A549 (cell line): Measurements from ENCODE around the gene CENPM. TPM values are rescaled to one million over a fixed set of nuclear protein-coding genes. Genes with fewer than 3 reads are reported as not detected.

Experiments used
- ATAC-seq, 2 experiments: fragments of 200-7000 bp in 1 of 2; fragments of >200 bp in 1 of 2; cut with Nextera tagmentation in 1 of 2; cut with Tn5 transposase in 1 of 2; 3 replicates each; pipeline versions ENCODE4 v1.8.0 to v1.9.1; 2018 to 2020; ENCODE audit warnings: mild to moderate bottlenecking in 1 of 2, moderate library complexity in 1 of 2
- CTCF ChIA-PET: fragments of 300-600 bp; sonication (Branson Sonifier 250); formaldehyde crosslinking; extraction: SDS; loops from one replicate; lab custom pipeline; 2021; ENCODE audit warnings: antibody characterized with exemption, inconsistent platforms; lab: Yijun Ruan, JAX
- POLR2A ChIA-PET: fragments of 350-600 bp; formaldehyde crosslinking; extraction: SDS; loops from one replicate; lab custom pipeline; 2021; ENCODE audit warnings: antibody characterized with exemption, inconsistent platforms; lab: Yijun Ruan, JAX
- DNase-seq, 2 experiments: peaks; one replicate each; pipeline versions ENCODE4 v3.0.0 to v3.0.0-alpha.2; 2011 to 2016; ENCODE audit warnings: low read depth in 1 of 2, low spot score in 1 of 2
- FAIRE-seq: peaks from 2 replicates; lab custom pipeline; 2011; peaks lifted over from hg19 to GRCh38; lab: Jason Lieb, UNC
- H3K27ac ChIP-seq, 2 experiments: fragments of >200 bp; sonication (Bioruptor Twin); formaldehyde crosslinking; 3 replicates each; pipeline ENCODE4 v1.5.1; 2016 to 2017
- H3K4me1 ChIP-seq: fragments of >200 bp; sonication (Bioruptor Twin); formaldehyde crosslinking; 3 replicates; pipeline ENCODE4 v1.6.1; 2016
- H3K4me2 ChIP-seq: fragments of >200 bp; sonication (Bioruptor Twin); formaldehyde crosslinking; 3 replicates; pipeline ENCODE4 v1.6.1; 2016
- H3K4me3 ChIP-seq: fragments of >200 bp; sonication (Bioruptor Twin); formaldehyde crosslinking; 3 replicates; pipeline ENCODE4 v1.5.1; 2016
- H3K9me3 ChIP-seq: fragments of >200 bp; sonication (Bioruptor Twin); formaldehyde crosslinking; 3 replicates; pipeline ENCODE4 v1.6.1; 2016
- BCL3 ChIP-seq: fragments of >200 bp; sonication (Bioruptor Twin); formaldehyde crosslinking; IDR thresholded peaks from 3 replicates; pipeline ENCODE4 v1.6.1; 2016
- CBX2 ChIP-seq: fragments of 200-600 bp; sonication (generic); IDR thresholded peaks from 2 replicates; pipeline ENCODE4 v1.6.1; 2016; ENCODE audit warnings: low read depth, mild to moderate bottlenecking, borderline replicate concordance
- CHD2 ChIP-seq: fragments of 150-350 bp; IDR thresholded peaks from 2 replicates; pipeline ENCODE4 v1.6.1; 2014; ENCODE audit warnings: low read length; ENCODE audit not compliant: partially characterized antibody
- CTCF ChIP-seq: fragments of >200 bp; sonication (Bioruptor Twin); formaldehyde crosslinking; IDR thresholded peaks from 3 replicates; pipeline ENCODE4 v1.5.1; 2016
- EHF ChIP-seq: fragments of 250-450 bp; sonication (Bioruptor Pico); IDR thresholded peaks from 2 replicates; pipeline ENCODE4 v1.5.0; 2020; ENCODE audit warnings: mild to moderate bottlenecking
- EP300 ChIP-seq, 2 experiments: fragments of >200 bp; sonication (Bioruptor Twin); formaldehyde crosslinking; IDR thresholded peaks; 2 replicates in 1 of 2; 3 replicates in 1 of 2; pipeline ENCODE4 v1.6.1; 2016 to 2017
- FOSL2 ChIP-seq, 2 experiments: fragments of 450-650 bp in 1 of 2; fragments of >200 bp in 1 of 2; sonication (Bioruptor Twin) in 1 of 2; formaldehyde crosslinking; IDR thresholded peaks; 2 replicates each; pipeline versions ENCODE4 v1.5.0 to v1.6.1; 2016 to 2020; ENCODE audit warnings: mild to moderate bottlenecking in 1 of 2, moderate library complexity in 1 of 2
- GATA3 ChIP-seq: IDR thresholded peaks from 2 replicates; pipeline ENCODE4 v1.6.1; 2012; ENCODE audit warnings: borderline replicate concordance
- HDAC2 ChIP-seq: fragments of 200-600 bp; sonication (generic); IDR thresholded peaks from 2 replicates; pipeline ENCODE4 v1.6.1; 2016
- HEYL ChIP-seq: fragments of 250-450 bp; sonication (Bioruptor Pico); IDR thresholded peaks from 2 replicates; pipeline ENCODE4 v1.8.0; 2021; ENCODE audit warnings: mild to moderate bottlenecking, moderate library complexity
- HMGXB4 ChIP-seq: fragments of 250-450 bp; sonication (Bioruptor Pico); IDR thresholded peaks from 2 replicates; pipeline ENCODE4 v1.5.0; 2021; ENCODE audit warnings: mild to moderate bottlenecking, moderate library complexity, borderline replicate concordance
- HOXB13 ChIP-seq: fragments of 250-450 bp; sonication (Bioruptor Pico); IDR thresholded peaks from 2 replicates; pipeline ENCODE4 v1.5.0; 2020; ENCODE audit warnings: low read depth, mild to moderate bottlenecking, moderate library complexity
- HOXB5 ChIP-seq: fragments of 250-450 bp; sonication (Bioruptor Pico); IDR thresholded peaks from 2 replicates; pipeline ENCODE4 v1.5.0; 2020; ENCODE audit warnings: mild to moderate bottlenecking, moderate library complexity
- JUN ChIP-seq, 2 experiments: fragments of >200 bp; sonication (Bioruptor Twin); formaldehyde crosslinking; IDR thresholded peaks; 2 replicates in 1 of 2; 3 replicates in 1 of 2; pipeline ENCODE4 v1.6.1; 2016 to 2017
- KDM1A ChIP-seq: fragments of 200-600 bp; sonication (generic); IDR thresholded peaks from 2 replicates; pipeline ENCODE4 v1.6.1; 2016; ENCODE audit warnings: low read depth, mild to moderate bottlenecking
- MAX ChIP-seq: IDR thresholded peaks from 2 replicates; pipeline ENCODE4 v1.6.1; 2012
- MYC ChIP-seq: IDR thresholded peaks from 2 replicates; pipeline ENCODE4 v1.6.1; 2012; ENCODE audit warnings: mild to moderate bottlenecking, inconsistent platforms, low read length, improper control_type of control experiment, borderline replicate concordance
- NPAS2 ChIP-seq: fragments of 250-450 bp; sonication (Bioruptor Pico); IDR thresholded peaks from 2 replicates; pipeline ENCODE4 v1.8.0; 2022; ENCODE audit warnings: mild to moderate bottlenecking, moderate library complexity, borderline replicate concordance
- PBX3 ChIP-seq: IDR thresholded peaks from 2 replicates; pipeline ENCODE4 v1.6.1; 2012
- PHF8 ChIP-seq: fragments of 200-600 bp; sonication (generic); IDR thresholded peaks from 2 replicates; pipeline ENCODE4 v1.6.1; 2016; ENCODE audit warnings: low read depth, mild to moderate bottlenecking, antibody characterized with exemption, moderate library complexity, borderline replicate concordance
- RARB ChIP-seq: fragments of 250-450 bp; sonication (Bioruptor Pico); IDR thresholded peaks from 2 replicates; pipeline ENCODE4 v1.8.0; 2021; ENCODE audit warnings: mild to moderate bottlenecking, moderate library complexity
- RCOR1 ChIP-seq: fragments of 150-350 bp; IDR thresholded peaks from 2 replicates; pipeline ENCODE4 v1.6.1; 2014; ENCODE audit warnings: antibody characterized with exemption, low read length, low read depth
- REST ChIP-seq: fragments of 200-600 bp; sonication (generic); IDR thresholded peaks from 2 replicates; pipeline ENCODE4 v1.6.1; 2016; ENCODE audit warnings: antibody characterized with exemption, mild to moderate bottlenecking, moderate library complexity
- RNF2 ChIP-seq: fragments of 200-600 bp; sonication (generic); IDR thresholded peaks from 2 replicates; pipeline ENCODE4 v1.6.1; 2016; ENCODE audit warnings: low read depth, mild to moderate bottlenecking, antibody characterized with exemption, moderate library complexity, borderline replicate concordance
- SMC3 ChIP-seq: fragments of >200 bp; sonication (Bioruptor Twin); formaldehyde crosslinking; IDR thresholded peaks from 3 replicates; pipeline ENCODE4 v1.6.1; 2018; ENCODE audit warnings: inconsistent platforms
- SREBF2 ChIP-seq: fragments of 450-650 bp; IDR thresholded peaks from 2 replicates; pipeline ENCODE4 v1.6.1; 2014; ENCODE audit warnings: mild to moderate bottlenecking, moderate library complexity
- ZC3H11A ChIP-seq: fragments of 450-650 bp; IDR thresholded peaks from 2 replicates; pipeline ENCODE4 v1.6.1; 2014; ENCODE audit warnings: antibody characterized with exemption, mild to moderate bottlenecking
- WGBS: methylation state at CpG from one replicate; pipeline ENCODE4 v1.1.6; 2017; ENCODE audit errors: missing lambda C conversion rate; 5-methylcytosine and 5-hydroxymethylcytosine counted together
- polyA plus RNA-seq, 4 experiments: library from polyadenylated mRNA; depleted of rRNA in 3 of 4; stranded (reverse); fragments of >200 nt; fragmentation: RNase III in 1 of 4; extraction: RNeasy Plus Mini Kit Qiagen cat#74134 plus additional on column Dnase treatment in 1 of 4; gene quantifications; 2 replicates in 3 of 4; 3 replicates in 1 of 4; pipeline ENCODE4 v1.2.3, GENCODE V29; 2011 to 2017

The CENPM gene
- polyA plus RNA-seq, 2 of the 4 experiments (the other 2 are of a cell fraction) = 22.3 to 40.1 TPM

- Histone ChIP-seq H3K27ac (no peak overlapping the region), H3K4me3 (no peak overlapping the region), H3K4me2 (no peak overlapping the region), H3K9me3 (no peaks in the 10 kb centered on the region), H3K4me1 (peaks cover 2% of the 10 kb centered on the region; the same call in 1 of the 3 replicates)
- ATAC-seq = no peak
- no peak for DNase-seq
- FAIRE-seq = no peak
- ChIA-PET CTCF (interaction anchor here (1.2 to 4.3 kb wide), 4 partner anchors 17 to 226 kb away, joined by 3 to 50 read pairs (median 4); no protein-coding TSS in a partner anchor), POLR2A (no interaction called here)
- no peak for TF ChIP-seq GATA3
- TF ChIP-seq KDM1A = no peak
- no peak for TF ChIP-seq RARB (CRISPR knock-in tag)
- no peak for TF ChIP-seq FOSL2 (IDR thresholded peaks at IDR 0.05)
- no peak for TF ChIP-seq FOSL2 (CRISPR knock-in tag; IDR thresholded peaks at IDR 0.05)
- no peak for TF ChIP-seq SMC3
- TF ChIP-seq CBX2 = no peak
- TF ChIP-seq HDAC2 = no peak
- no peak for TF ChIP-seq RCOR1
- no peak for TF ChIP-seq JUN (IDR thresholded peaks at IDR 0.05)
- no peak for TF ChIP-seq ZC3H11A
- no peak for TF ChIP-seq HEYL (CRISPR knock-in tag)
- TF ChIP-seq HMGXB4 = no peak
- WGBS = 66% methylated on average over 4 of the region's 4 CpGs
These were observed 23.9 kb downstream of the CENPM start for GRCh38 chr22:41922940-41923594.

- ATAC-seq = no peak
- Histone ChIP-seq H3K4me3 (no peak overlapping the region), H3K4me2 (no peak overlapping the region), H3K4me1 (peaks cover 4% of the 10 kb centered on the region; the same call in 1 of the 3 replicates), H3K27ac (no peak overlapping the region), H3K9me3 (no peaks in the 10 kb centered on the region)
- ChIA-PET POLR2A (no interaction called here), CTCF (interaction anchor here (1.3 to 1.4 kb wide), 2 partner anchors 126 to 225 kb away, joined by 3 to 5 read pairs; no protein-coding TSS in a partner anchor)
- 82% methylated on average over 4 of the region's 5 CpGs for WGBS
- no peak for DNase-seq
- no peak for TF ChIP-seq CTCF
- TF ChIP-seq CHD2 = no peak
- no peak for TF ChIP-seq ZC3H11A
- no peak for TF ChIP-seq PBX3
- TF ChIP-seq FOSL2 (IDR thresholded peaks at IDR 0.05) = no peak
- TF ChIP-seq FOSL2 (CRISPR knock-in tag; IDR thresholded peaks at IDR 0.05) = no peak
- no peak for TF ChIP-seq PHF8
- no peak for TF ChIP-seq HOXB13
- no peak for TF ChIP-seq HOXB5 (CRISPR knock-in tag)
- no peak for TF ChIP-seq MAX
- TF ChIP-seq EHF (CRISPR knock-in tag) = no peak
- no peak for TF ChIP-seq REST
- TF ChIP-seq SREBF2 = no peak
- TF ChIP-seq GATA3 = no peak
- TF ChIP-seq EP300 (IDR thresholded peaks at IDR 0.05) = no peak
- TF ChIP-seq NPAS2 (CRISPR knock-in tag) = no peak
- TF ChIP-seq BCL3 = no peak
- no peak for TF ChIP-seq MYC
- TF ChIP-seq RNF2 = no peak
- no peak for FAIRE-seq
These were observed 24.6 kb downstream of the CENPM start for GRCh38 chr22:41922328-41922727.
